ENCODE measurements around the gene OR7E24.
"Not testable (repeated sequence)": the region's sequence is repeated elsewhere in the genome, so short reads cannot be mapped to it uniquely, and the experiment has no call there.

The OR7E24 gene

GRCh38 chr19:9250630-9251029 is at the start of gene OR7E24:
TSS of gene OR7E24 (plus strand) at chr19:9250930. CDS start at chr19:9251044, 114 bp downstream.
- DNase-seq, result no peak

GRCh38 chr19:9205501-9206113 is 45.1 kb upstream of the OR7E24 start:
- peak; percentile 32 for DNase-seq

- no peak for DNase-seq
These were observed 31.2 kb upstream of the OR7E24 start, which contains the start of gene OR7D4 for GRCh38 chr19:9219489-9219888. TSS of gene OR7D4 (minus strand) at chr19:9219589. CDS start at chr19:9214837, 4,752 bp downstream.

- no peak for DNase-seq
These were observed 506 bp downstream of the OR7E24 start for GRCh38 chr19:9251236-9251635.

- DNase-seq, result not testable (repeated sequence)
These were observed 32.8 kb downstream of the OR7E24 start for GRCh38 chr19:9283485-9283884.

- DNase-seq, result no peak
These were observed 38.6 kb downstream of the OR7E24 start for GRCh38 chr19:9289231-9289884.

- DNase-seq, result no peak
These were observed 44.7 kb downstream of the OR7E24 start for GRCh38 chr19:9295411-9295849.

- DNase-seq, result no peak
These were observed 45.6 kb downstream of the OR7E24 start for GRCh38 chr19:9296336-9296735.

Data from NCI-H1105 (cell line).